Skeletal muscle satellite cell (primary cell): ENCODE results near the gene LUZP2.
"Not testable (repeated sequence)": the region's sequence is repeated elsewhere in the genome, so short reads cannot be mapped to it uniquely, and the experiment has no call there.

Experiments
- H3K27me3 ChIP-seq: 2 replicates; pipeline ENCODE4 v1.7.0; 2013; ENCODE audit warnings: low read length; ENCODE audit not compliant: control insufficient read depth, insufficient read depth
- H3K36me3 ChIP-seq: 2 replicates; pipeline ENCODE4 v1.7.0; 2013; ENCODE audit warnings: mild to moderate bottlenecking, control low read depth, low read length; ENCODE audit not compliant: insufficient read depth
- H3K4me1 ChIP-seq: 2 replicates; pipeline ENCODE4 v1.7.0; 2013; ENCODE audit warnings: low read length; ENCODE audit not compliant: control insufficient read depth, insufficient read depth
- H3K4me2 ChIP-seq: 2 replicates; pipeline ENCODE4 v1.7.0; 2013; ENCODE audit warnings: mild to moderate bottlenecking, low read length
- H3K4me3 ChIP-seq: 2 replicates; pipeline ENCODE4 v1.7.0; 2013; ENCODE audit warnings: low read length
- H3K9ac ChIP-seq: 2 replicates; pipeline ENCODE4 v1.7.0; 2013; ENCODE audit warnings: mild to moderate bottlenecking, low read depth, low read length, moderate library complexity
- H3K9me3 ChIP-seq: replicated peaks from 2 replicates; pipeline ENCODE4 v1.7.0; 2013; ENCODE audit warnings: mild to moderate bottlenecking, control low read depth, low read length

The LUZP2 gene

DNA sequence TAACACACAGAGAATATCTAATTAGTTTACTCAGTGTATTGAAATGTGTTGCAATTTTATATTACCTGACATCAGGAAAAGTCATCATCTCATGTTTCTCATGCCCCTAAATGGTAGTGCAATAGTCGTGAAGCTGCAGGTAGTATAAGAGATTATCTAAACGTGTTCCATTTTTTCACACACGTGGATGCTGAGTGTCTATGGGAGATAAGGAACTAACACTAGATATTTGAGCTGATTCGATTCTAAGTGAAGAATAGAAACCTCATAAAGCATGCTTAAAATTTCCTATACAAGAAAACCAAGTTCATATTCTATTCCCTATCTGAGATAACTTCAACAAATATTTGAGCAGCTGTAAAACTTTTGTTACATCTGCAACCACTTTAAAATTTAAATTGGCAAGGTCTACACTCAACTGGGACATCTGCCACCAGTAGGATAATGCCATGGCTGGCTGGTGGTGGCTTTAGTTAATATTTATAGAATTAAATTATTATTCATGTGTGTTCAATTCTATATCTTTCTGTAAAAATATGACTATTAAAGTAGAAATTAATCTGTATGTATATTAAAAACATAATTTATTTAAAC lies 388.8 kb downstream of the LUZP2 start:
- H3K36me3 ChIP-seq, result no peaks in the 10 kb centered on the region
- H3K4me3 ChIP-seq, result no peak overlapping the region
- no peaks in the 10 kb centered on the region for H3K27me3 ChIP-seq
- H3K4me1 ChIP-seq, result no peaks in the 10 kb centered on the region
- no peak overlapping the region for H3K4me2 ChIP-seq
- no peaks in the 10 kb centered on the region for H3K9me3 ChIP-seq
- no peak overlapping the region for H3K9ac ChIP-seq

DNA sequence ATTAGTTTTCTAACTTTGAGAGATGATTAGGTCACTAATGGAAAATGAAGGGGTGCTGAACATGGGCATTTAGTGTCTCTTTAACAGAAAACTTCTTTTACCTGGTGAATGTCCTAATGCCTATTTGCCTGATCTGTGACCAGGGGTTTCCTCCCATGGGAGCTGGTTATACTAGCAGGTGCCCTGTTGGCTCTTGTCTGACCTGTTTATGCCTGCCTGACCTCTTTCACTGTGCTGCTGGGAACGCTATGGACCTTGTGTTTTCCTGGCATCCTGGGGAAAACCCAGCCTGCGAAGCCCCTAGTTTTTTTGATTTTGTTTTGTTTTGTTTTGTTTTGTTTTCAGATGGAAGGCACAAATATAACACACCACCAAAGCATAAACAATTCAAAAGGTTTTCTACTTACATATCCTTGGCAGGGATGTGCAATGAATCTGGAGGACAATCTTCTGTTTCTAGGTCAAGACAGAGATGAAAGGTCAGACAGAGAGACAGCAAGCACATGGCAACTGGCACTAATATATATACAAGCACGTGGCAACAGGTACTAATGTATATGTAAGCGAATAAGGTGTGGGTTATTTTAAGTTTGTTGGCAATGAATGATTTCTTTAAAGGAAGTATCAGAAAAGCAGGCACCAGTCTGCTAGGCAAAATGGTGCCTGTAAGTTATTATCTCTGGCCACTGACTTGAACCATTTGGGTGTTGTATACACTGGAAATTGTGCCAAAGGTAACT lies 390.2 kb downstream of the LUZP2 start:
- no peak overlapping the region for H3K9ac ChIP-seq
- H3K4me3 ChIP-seq, result no peak overlapping the region
- no peaks in the 10 kb centered on the region for H3K9me3 ChIP-seq
- H3K4me1 ChIP-seq, result no peaks in the 10 kb centered on the region
- H3K36me3 ChIP-seq, result no peaks in the 10 kb centered on the region
- no peaks in the 10 kb centered on the region for H3K27me3 ChIP-seq
- no peak overlapping the region for H3K4me2 ChIP-seq

DNA sequence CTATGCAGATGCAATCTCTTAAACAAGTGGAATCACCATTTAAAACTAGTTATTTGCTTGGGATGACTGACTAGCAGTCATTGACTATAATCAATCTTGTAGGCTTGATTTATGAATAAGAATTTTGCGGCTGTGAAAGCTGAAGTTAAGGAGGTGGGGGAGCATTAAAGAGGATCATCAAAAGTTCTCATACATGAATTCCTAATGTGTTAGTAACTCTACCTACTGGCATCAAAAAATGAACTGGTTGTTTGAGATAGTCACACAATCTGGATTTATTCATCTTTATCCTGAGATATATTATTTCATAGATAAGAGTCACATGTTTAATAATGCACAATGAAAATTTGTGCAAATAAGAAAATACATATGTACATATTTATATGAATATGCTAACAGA lies 393.6 kb downstream of the LUZP2 start:
- Histone ChIP-seq H3K36me3 (no peaks in the 10 kb centered on the region), H3K9ac (no peak overlapping the region), H3K4me2 (no peak overlapping the region), H3K4me3 (no peak overlapping the region), H3K9me3 (no peaks in the 10 kb centered on the region), H3K27me3 (no peaks in the 10 kb centered on the region), H3K4me1 (no peaks in the 10 kb centered on the region)

DNA sequence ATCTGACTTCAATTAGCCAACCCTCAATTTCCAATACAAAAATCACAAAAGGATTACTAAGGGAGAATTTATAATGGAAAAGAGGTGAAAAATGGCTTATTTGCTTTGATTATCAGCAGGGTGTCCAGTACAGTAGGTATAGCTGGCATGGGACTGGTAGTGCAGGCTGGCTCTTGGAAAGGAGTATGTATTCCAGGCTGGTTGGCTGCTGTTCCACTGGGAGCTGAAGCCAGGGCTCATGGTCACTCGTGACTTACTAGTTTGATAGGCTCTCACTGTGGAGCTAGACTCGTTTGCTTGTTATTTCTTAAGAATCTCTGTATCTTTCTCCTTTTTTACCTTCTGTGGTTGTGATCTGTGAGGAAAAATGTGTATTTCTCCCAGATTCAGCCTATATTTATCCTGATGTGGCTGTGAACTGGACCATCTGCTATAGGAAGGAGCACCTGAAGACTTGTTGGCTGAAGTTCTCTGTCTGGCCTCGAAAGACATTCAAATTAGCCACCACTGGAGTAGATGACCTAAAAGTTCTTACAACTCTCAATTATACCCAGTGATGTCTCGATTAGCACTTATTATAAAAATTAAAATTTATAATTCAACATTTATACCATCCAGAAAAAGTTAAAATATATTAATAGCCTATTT lies 395.1 kb downstream of the LUZP2 start:
- not testable (repeated sequence) for H3K36me3 ChIP-seq, H3K4me1 ChIP-seq, H3K9ac ChIP-seq, H3K27me3 ChIP-seq, H3K9me3 ChIP-seq, H3K4me3 ChIP-seq, H3K4me2 ChIP-seq

DNA sequence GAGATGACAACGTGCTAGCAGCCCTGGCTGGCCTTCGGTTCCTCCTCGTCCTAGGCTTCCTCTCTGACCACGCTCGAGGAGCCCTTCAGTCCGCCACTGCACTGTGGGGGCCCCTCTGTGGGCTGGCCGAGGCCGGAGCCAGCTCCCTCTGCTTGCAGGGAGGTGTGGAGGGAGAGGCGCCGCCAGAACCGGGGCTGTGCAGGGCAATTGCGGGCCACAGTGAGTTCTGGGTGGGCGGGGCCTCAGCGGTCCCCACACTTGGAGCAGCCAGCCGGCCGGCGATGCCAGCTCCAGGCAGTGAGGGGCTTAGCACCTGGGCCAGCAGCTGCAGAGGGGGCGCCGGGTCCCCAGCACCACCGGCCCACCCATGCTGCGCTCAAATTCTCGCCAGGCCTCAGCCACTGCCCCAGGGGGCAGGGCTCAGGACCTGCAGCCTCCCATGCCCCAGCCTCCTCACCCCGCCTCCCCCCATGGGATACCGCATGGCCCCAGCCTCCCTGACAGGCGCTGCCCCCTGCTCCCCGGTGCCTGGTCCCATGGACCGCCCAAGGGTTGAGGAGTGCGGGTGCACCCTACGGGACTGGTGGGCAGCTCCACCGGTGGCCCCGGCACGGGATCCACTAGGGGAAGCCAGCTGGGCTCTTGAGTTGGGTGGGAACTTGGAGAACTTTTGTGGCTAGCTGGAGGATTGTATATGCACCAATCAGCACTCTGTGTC lies 399.4 kb downstream of the LUZP2 start:
- Histone ChIP-seq H3K9me3 (no peaks in the 10 kb centered on the region), H3K9ac (no peak overlapping the region)

DNA sequence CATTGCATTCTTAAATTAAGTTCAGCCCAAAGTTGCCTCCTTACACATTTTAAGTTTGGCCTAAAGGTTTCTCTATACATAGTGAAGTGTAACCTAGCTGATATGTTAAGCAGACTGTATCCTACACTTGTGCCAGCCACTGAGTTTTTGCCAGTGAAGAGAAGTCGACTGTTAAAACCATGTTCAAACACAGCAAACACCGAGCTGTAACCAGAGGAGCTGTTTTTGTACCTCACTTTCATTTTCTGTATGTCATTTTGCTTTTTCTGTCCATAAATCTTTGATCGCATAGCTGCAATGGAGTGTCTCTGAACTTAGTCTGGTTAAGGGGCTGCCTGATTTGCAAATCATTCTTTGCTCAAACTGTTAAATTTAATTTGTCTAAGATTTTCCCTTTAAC lies 403.7 kb downstream of the LUZP2 start:
- no peaks in the 10 kb centered on the region for H3K27me3 ChIP-seq
- no peaks in the 10 kb centered on the region for H3K9me3 ChIP-seq
- H3K36me3 ChIP-seq, result no peaks in the 10 kb centered on the region
- H3K9ac ChIP-seq, result no peak overlapping the region
- no peak overlapping the region for H3K4me3 ChIP-seq
- H3K4me2 ChIP-seq, result no peak overlapping the region
- H3K4me1 ChIP-seq, result no peaks in the 10 kb centered on the region

More for the DNA sequence above, 399.4 kb downstream of the LUZP2 start:
- H3K36me3 ChIP-seq, result no peaks in the 10 kb centered on the region
- no peaks in the 10 kb centered on the region for H3K27me3 ChIP-seq
- H3K4me2 ChIP-seq, result no peak overlapping the region
- H3K4me3 ChIP-seq, result no peak overlapping the region
- no peaks in the 10 kb centered on the region for H3K4me1 ChIP-seq

DNA sequence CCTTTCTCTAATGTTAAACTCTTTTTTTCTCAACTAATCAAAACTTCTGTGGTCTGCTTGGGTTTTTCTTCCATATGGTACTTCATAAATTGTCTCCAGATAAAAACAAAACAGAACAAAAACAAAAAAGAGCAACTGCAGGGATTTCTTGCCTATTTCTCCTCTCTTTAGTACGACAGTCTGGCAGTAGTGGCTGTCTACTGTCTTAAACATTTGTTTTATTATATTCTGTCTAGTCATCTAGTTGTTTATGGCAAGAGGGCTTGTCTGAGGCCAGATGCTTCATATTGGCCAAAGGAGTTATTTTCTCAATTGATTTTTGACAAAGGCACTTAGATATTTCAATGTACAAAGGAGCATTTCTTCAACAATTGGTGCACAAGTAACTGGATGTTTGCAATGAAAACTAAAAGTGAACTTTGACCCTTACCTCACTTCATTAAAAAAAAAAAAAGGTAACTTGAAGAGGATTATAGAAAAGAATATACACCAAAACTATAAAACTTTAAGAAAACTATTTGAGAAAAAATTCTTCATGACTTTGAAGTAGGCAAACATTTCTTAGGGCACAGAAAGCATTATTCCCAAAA lies 404.2 kb downstream of the LUZP2 start:
- Histone ChIP-seq H3K27me3 (no peaks in the 10 kb centered on the region), H3K36me3 (no peaks in the 10 kb centered on the region), H3K4me2 (no peak overlapping the region), H3K4me3 (no peak overlapping the region), H3K4me1 (no peaks in the 10 kb centered on the region), H3K9ac (no peak overlapping the region), H3K9me3 (no peaks in the 10 kb centered on the region)

DNA sequence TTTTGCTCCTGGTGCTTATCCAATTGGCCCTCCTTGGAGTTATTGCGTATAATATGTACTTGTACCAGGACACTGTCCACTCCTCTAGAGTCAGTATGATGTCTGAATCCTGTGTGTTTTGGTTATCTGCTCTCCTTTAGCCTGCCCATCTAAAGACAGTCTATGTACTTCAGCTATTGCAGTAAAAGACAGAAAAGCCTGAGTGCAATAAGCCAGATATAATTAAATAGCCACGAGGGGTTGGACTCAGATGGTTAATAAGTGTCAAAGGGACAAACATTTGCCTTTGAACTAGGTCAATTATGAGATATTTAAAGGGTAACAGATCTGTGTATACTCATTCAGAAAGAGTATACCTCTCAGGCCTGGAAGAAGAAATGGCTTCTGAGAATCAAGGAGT lies 406.7 kb downstream of the LUZP2 start:
- H3K4me1 ChIP-seq, result no peaks in the 10 kb centered on the region
- no peak overlapping the region for H3K9ac ChIP-seq
- no peak overlapping the region for H3K4me2 ChIP-seq
- no peaks in the 10 kb centered on the region for H3K27me3 ChIP-seq
- H3K9me3 ChIP-seq, result no peaks in the 10 kb centered on the region
- H3K36me3 ChIP-seq, result no peaks in the 10 kb centered on the region
- no peak overlapping the region for H3K4me3 ChIP-seq

DNA sequence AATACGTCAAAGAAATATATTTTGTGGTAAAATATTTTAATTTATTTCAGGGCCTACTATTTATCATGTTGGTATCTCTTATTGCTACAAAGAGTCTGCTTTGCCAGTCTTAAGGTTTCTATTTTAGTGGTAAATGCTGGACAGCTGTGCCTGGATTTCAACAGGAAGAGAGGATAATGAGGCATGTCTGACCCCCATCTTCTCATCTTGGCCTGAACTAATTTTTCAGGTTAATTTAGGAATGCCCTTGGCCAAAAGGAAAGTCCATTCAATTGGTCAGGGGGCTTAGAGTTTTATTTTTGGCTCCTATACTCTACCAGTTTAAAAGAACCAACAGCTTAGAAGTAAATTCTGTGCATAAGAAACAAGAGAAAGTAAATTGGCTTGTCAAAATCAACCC lies 428.2 kb downstream of the LUZP2 start:
- Histone ChIP-seq H3K27me3 (no peaks in the 10 kb centered on the region), H3K4me1 (no peaks in the 10 kb centered on the region), H3K9ac (no peak overlapping the region), H3K36me3 (no peaks in the 10 kb centered on the region), H3K4me2 (no peak overlapping the region), H3K9me3 (peaks cover 8% of the 10 kb centered on the region), H3K4me3 (no peak overlapping the region)

DNA sequence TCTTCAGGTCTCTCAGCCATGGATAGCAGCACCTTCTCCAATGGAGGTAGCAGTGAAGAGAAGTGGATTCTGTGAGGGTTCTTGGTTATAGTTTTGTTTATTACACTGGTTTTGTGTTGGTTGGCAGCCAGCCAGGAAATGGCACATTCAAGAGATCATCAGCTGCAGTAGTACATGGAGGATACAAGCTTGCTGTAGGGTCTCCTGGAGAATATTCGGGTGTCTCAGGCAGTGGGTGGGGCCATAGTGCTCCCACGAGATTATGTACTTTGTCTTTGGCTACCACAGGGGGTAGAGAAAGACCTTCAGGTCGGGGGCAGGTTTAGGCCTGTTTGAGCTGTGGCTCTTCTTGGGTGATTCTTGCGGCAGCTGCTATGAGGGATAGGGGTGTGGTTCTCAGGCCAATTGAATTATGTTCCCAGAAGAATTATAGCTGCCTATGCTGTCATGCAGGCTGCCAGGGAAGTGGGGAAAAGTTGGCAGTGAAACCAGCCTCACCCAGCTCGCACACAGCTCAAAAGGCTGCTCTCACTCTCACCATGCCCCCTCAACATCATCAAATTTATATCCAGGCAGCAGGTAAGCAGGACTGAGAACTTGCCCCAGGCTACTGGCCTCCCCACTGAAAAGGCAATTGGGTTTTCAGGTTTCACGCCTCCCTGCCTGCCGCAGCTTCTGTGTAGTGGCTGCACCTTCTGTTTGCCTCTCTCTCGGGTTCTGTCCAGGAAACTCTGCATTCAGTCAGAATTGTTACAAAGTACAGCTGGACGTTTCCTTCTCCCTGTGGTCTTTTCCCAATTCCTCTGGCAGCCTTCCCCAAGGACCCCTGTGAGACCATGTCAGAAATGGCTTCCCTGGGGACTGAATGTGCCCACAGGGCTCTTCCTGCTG lies 435.5 kb downstream of the LUZP2 start:
- H3K36me3 ChIP-seq, result no peaks in the 10 kb centered on the region
- H3K27me3 ChIP-seq, result no peaks in the 10 kb centered on the region
- H3K4me3 ChIP-seq, result no peak overlapping the region
- H3K9me3 ChIP-seq, result no peaks in the 10 kb centered on the region
- H3K4me2 ChIP-seq, result no peak overlapping the region
- H3K9ac ChIP-seq, result no peak overlapping the region
- no peaks in the 10 kb centered on the region for H3K4me1 ChIP-seq
